GM21717 (cell line): ENCODE data around the gene ANXA4.
"Not testable (repeated sequence)": the region's sequence is repeated elsewhere in the genome, so short reads cannot be mapped to it uniquely, and the experiment has no call there.

Experiments
- ATAC-seq: cut with Tn5 transposase; IDR thresholded peaks from one replicate; pipeline ENCODE4 v1.9.1; 2021; ENCODE audit warnings: mild to moderate bottlenecking, moderate library complexity; ENCODE audit not compliant: unreplicated experiment

The ANXA4 gene

GRCh38 chr2:69741575-69742321, at the start of gene ANXA4:
ANXA4 (plus strand) TSS chr2:69742134; CDS start chr2:69781566, 39,432 bp downstream.
- peak; percentile 84 for ATAC-seq

GRCh38 chr2:69692424-69692823, 49.5 kb upstream of the ANXA4 start:
- ATAC-seq, result no peak

- no peak for ATAC-seq
These were observed 48.7 kb upstream of the ANXA4 start for GRCh38 chr2:69693059-69693774.

- ATAC-seq, result no peak
These were observed 48.0 kb upstream of the ANXA4 start for GRCh38 chr2:69693775-69694450.

GRCh38 chr2:69694894-69695849, 46.8 kb upstream of the ANXA4 start:
- no peak for ATAC-seq

GRCh38 chr2:69695850-69696216, 46.1 kb upstream of the ANXA4 start:
- no peak for ATAC-seq

GRCh38 chr2:69700381-69700780, 41.6 kb upstream of the ANXA4 start:
- no peak for ATAC-seq

GRCh38 chr2:69701100-69701945, 40.6 kb upstream of the ANXA4 start:
- no peak for ATAC-seq

GRCh38 chr2:69703189-69703588, 38.7 kb upstream of the ANXA4 start:
- ATAC-seq, result no peak

- ATAC-seq, result no peak
These were observed 37.5 kb upstream of the ANXA4 start for GRCh38 chr2:69704446-69704845.

GRCh38 chr2:69709290-69709689, 32.6 kb upstream of the ANXA4 start:
- no peak for ATAC-seq

- ATAC-seq, result no peak
These were observed 30.0 kb upstream of the ANXA4 start for GRCh38 chr2:69711971-69712370.

- no peak for ATAC-seq
These were observed 27.9 kb upstream of the ANXA4 start for GRCh38 chr2:69714024-69714423.

- not testable (repeated sequence) for ATAC-seq
These were observed 27.3 kb upstream of the ANXA4 start for GRCh38 chr2:69714539-69715220.

- ATAC-seq, result no peak
These were observed 26.0 kb upstream of the ANXA4 start for GRCh38 chr2:69715964-69716363.

- no peak for ATAC-seq
These were observed 25.3 kb upstream of the ANXA4 start for GRCh38 chr2:69716555-69717120.

GRCh38 chr2:69717186-69717585, 24.7 kb upstream of the ANXA4 start:
- no peak for ATAC-seq

GRCh38 chr2:69717861-69718273, 24.1 kb upstream of the ANXA4 start:
- no peak for ATAC-seq
